Peyer's patch (tissue), 4 donors: ENCODE data around the gene TUSC2.

Experiments used
- CTCF ChIP-seq, 6 experiments: fragments of 450-650 bp in 4 of 6; fragments of 200-600 bp in 2 of 6; sonication (generic) in 1 of 6; IDR thresholded peaks; one replicate each; pipeline ENCODE4 v1.5.1; 2017 to 2019; ENCODE audit warnings: antibody characterized with exemption in 6 of 6, mild to moderate bottlenecking in 3 of 6, moderate library complexity in 1 of 6
- POLR2A ChIP-seq, 2 donors: fragments of 450-650 bp; IDR thresholded peaks; one replicate each; pipeline ENCODE4 v1.5.1; 2017; ENCODE audit warnings: antibody characterized with exemption in 2 of 2, mild to moderate bottlenecking in 2 of 2, moderate library complexity in 2 of 2

- no peak for TF ChIP-seq CTCF (IDR thresholded peaks at IDR 0.05)
- TF ChIP-seq POLR2A (IDR thresholded peaks at IDR 0.05), result no peak
Measured at GRCh38 chr3:50342813-50343633, 15.0 kb upstream of the TUSC2 start.
